HG03378 (cell line): Measurements from ENCODE around the gene SLC6A18.

Experiments used
- ATAC-seq: cut with Tn5 transposase; IDR thresholded peaks from one replicate; pipeline ENCODE4 v1.9.1; 2021; ENCODE audit warnings: mild to moderate bottlenecking, moderate library complexity; ENCODE audit not compliant: unreplicated experiment

Gene SLC6A18

DNA sequence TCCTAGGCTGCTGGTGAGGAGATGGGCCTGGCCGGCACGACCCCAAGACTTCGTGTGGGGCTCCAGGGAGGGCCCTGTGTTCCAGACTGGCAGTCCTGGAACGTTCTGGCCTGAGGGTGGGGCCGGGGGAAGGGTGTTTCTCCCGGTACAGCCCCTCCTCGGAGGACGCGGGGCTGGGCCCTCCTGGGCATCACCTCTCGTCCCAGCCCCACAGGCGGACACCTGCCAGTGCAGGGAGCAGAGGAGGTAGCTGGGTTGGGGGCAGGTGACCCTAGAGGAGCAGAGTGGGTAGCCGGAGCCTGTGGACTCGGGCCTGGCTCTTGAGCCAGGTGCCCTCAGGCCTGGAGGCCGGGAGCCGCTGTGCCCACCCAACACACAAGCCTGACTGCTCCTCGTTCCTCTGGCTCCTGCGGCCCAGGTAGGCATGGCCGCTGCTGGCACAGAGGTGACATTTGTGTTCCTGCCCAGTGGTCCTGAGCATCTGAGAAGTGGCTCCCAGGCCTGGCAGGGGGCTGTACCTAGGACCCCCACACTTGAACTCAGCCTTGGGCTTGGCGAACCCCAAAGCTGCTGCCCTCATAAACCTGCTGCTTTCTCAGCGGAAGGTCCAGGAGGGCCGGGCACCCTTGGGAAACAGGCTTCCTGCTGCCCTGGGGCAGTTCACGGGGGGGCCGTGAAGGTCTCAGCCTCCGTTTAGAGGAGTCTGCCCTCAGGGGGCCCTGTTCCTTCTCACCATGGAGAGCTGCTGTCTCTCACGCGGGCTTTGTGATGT lies 23.0 kb upstream of the SLC6A18 start:
- ATAC-seq, result no peak

- ATAC-seq, result no peak
Observed at GRCh38 chr5:1202798-1203185, 22.4 kb upstream of the SLC6A18 start.

GRCh38 chr5:1203311-1203967 lies 21.7 kb upstream of the SLC6A18 start:
- no peak for ATAC-seq

DNA sequence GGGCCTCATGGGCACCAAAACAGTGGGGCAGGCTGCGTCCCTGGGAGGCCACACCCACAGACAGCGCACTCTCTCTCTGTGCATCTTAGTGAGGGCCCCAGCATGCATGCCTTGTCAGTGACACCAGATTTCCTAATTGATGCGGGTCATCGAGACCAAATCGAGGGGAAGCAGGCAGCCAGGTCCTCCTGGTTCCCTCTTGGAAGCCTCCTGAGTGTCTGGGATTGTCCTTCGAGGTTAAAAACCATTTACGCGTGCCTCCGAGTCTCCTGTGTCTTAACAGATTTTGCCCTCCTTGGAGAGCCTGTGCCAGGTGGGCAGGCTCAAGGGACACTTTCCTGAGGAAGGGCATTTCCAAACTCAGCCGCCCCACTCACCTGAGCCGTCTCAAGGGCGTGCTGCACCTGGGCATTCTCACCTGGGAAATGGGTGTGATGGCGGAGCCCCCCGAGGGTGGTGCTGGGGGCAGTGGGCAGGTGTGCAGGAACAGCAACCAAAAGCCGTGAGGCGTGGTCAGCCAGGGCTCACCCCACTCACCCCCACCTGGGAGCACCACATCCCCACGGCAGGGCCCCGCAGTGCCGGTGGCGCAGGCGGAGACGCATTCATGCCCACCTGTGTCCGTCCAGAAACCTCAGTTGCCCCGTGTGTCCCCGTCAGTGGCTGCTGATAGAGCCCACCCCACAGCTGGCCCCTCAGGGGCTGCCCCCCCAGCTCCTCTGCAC lies 21.1 kb upstream of the SLC6A18 start:
- no peak for ATAC-seq

- no peak for ATAC-seq
Observed at GRCh38 chr5:1204693-1205242, 20.4 kb upstream of the SLC6A18 start.

GRCh38 chr5:1205255-1206180 lies 19.7 kb upstream of the SLC6A18 start:
- no peak for ATAC-seq

- no peak for ATAC-seq
Observed at GRCh38 chr5:1206521-1207412, 18.4 kb upstream of the SLC6A18 start.

GRCh38 chr5:1207555-1207954 lies 17.6 kb upstream of the SLC6A18 start:
- no peak for ATAC-seq

DNA sequence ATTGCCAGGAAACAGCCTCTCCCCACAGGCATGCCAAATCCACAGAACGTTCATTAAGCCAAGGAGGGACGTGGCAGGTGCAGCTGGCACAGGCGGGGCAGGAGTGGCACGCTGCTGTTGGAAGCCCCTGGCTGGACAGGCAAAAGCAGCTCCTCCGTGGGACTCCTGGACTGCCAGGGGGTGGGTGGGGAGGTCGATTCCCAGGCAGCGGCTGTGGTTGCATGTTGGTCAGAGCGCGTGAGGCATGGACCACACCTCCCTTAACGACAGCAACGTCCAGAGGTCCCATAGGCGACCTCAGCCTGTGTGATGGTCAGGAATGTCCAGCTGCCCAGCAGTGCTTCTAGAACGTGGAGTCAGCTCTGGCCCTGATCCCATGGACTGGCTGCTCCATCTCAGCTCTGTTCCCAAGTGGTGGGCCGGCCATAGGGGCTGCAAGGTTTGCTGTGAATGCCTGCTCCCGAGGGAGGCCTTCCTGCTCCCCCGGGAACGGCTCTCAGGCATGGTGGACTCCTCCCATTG lies 16.9 kb upstream of the SLC6A18 start:
- ATAC-seq, result no peak

- no peak for ATAC-seq
Observed at GRCh38 chr5:1208743-1209488, 16.3 kb upstream of the SLC6A18 start.

DNA sequence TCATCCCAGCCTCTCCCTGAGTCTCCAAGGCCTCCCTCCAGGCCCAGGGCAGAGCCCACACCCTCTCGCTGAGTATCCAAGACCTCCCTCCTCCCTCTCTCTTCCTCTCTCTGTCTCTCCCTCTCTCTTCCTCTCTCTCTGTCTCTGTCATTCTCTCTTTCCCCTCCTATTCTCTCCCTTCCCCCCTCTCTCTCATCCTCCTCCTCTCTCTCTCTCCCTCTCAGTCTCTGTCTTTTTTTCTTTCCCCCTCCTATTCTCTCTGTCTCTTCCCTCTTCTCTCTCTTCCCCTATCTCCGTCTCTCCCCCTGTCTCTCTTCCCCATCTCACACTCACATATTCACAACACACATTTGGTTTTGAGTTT lies 15.7 kb upstream of the SLC6A18 start:
- ATAC-seq, result no peak

DNA sequence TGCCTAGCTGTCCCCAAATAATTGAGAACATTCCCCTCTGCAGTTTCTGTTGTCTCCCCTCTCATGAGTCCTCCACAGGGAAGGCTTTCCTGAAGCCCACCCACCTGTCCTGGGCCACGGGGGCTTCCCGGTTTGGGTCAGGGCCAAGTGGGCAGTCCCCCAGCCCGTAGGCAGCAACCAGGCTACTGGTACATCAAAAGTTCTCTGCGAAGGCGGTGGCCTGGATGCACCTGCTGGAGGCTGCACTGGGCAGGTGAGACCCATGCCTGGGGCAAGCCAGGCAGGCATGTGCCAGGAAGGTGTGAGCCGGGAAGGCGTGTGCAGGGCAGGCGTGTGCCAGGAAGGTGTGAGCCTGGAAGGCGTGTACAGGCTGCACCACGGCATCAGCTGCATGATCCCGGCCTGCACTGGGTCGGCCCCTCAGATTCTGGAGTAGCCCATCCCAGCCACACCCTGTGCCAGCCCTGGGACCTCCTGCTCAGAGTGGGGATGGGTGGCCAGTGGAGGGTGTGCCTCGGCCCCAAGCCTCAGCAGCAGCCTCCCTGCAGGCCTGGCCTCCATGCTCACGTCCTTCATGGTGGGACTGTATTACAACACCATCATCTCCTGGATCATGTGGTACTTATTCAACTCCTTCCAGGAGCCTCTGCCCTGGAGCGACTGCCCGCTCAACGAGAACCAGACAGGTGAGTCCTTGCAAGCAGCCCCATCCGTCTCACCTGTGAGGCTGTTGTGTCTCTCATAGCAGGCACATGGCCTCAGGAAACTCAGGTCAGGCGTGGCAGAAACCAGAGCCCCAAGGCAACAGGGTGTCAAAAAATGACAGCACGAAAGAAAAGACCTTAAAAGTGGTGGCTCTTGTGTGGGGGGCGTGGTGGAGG lies 15.0 kb upstream of the SLC6A18 start:
- no peak for ATAC-seq

GRCh38 chr5:1210832-1211251 lies 14.3 kb upstream of the SLC6A18 start:
- ATAC-seq, result no peak

DNA sequence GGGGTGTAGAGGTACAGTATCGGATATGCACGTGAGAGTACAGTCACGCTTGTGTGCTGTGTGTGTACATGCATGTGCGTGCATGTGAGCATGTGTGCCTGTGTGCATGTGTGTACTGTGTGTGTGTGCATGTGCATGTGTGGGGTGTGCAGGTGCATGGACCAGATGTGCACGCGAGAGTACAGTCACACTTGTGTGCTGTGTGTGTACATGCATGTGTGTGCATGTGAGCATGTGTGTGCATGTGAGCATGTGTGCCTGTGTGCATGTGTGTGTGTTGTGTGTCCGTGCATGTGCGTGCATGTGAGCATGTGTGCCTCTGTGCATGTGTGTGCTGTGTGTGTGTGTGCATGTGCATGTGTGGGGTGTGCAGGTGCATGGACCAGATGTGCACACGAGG lies 13.5 kb upstream of the SLC6A18 start:
- no peak for ATAC-seq

DNA sequence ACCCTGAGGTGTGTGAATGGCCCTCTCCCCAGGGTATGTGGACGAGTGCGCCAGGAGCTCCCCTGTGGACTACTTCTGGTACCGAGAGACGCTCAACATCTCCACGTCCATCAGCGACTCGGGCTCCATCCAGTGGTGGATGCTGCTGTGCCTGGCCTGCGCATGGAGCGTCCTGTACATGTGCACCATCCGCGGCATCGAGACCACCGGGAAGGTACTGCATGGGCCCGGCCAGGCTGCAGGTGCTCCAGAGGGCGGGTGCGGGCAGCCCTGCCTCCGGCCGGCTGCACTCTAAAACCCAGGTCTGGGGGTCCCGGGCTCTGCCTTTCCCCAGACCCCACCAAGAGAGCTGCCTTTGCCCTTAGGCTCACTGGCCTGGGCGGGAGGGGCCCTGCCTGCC lies 12.9 kb upstream of the SLC6A18 start:
- no peak for ATAC-seq

GRCh38 chr5:1212881-1213280 lies 12.3 kb upstream of the SLC6A18 start:
- ATAC-seq, result no peak

- ATAC-seq, result no peak
Observed at GRCh38 chr5:1213508-1214162, 11.5 kb upstream of the SLC6A18 start.
